Endothelial cell of umbilical vein (primary cell): ENCODE measurements around the gene RBM33. TPM values are rescaled to one million over a fixed set of nuclear protein-coding genes. Genes with fewer than 3 reads are reported as not detected.

ENCODE experiments used
- BruUV-seq: library from RNA; stranded (reverse); fragments of 400-500 nt; replicated peaks from 2 replicates; lab custom pipeline; 2021; lab: Mats Ljungman, UMichigan
- CTCF ChIA-PET: fragments of 300-600, 350-600 bp; sonication (Branson Sonifier 250); formaldehyde crosslinking; loops from one replicate; lab custom pipeline; 2021; ENCODE audit warnings: antibody characterized with exemption, inconsistent platforms; lab: Charles Lee
- POLR2A ChIA-PET: fragments of 300-600, 350-600 bp; sonication (Branson Sonifier 250); formaldehyde crosslinking; loops from one replicate; lab custom pipeline; 2021; ENCODE audit warnings: antibody characterized with exemption, inconsistent platforms; lab: Charles Lee
- DNase-seq: peaks from one replicate; pipeline ENCODE4 v3.0.0-alpha.2; 2011; ENCODE audit warnings: low read depth, low spot score
- FAIRE-seq: peaks from 2 replicates; lab custom pipeline; 2011; peaks lifted over from hg19 to GRCh38; lab: Jason Lieb, UNC
- H2AFZ ChIP-seq: 2 replicates; pipeline ENCODE4 v1.6.0; 2012; ENCODE audit warnings: low read depth, low read length, control low read depth, inconsistent platforms
- H3K27ac ChIP-seq: 2 replicates; pipeline ENCODE4 v1.5.1; 2011; ENCODE audit warnings: low read depth, mild to moderate bottlenecking, control low read depth, low read length, moderate library complexity; ENCODE audit not compliant: insufficient read depth
- H3K27me3 ChIP-seq, 2 experiments: 2 replicates each; pipeline versions ENCODE4 v1.6.0 to v1.6.1; 2011; ENCODE audit warnings: low read length in 2 of 2, mixed read lengths in 1 of 2; ENCODE audit not compliant: control insufficient read depth in 2 of 2, insufficient read depth in 2 of 2
- H3K36me3 ChIP-seq, 2 experiments: 2 replicates in 1 of 2; 3 replicates in 1 of 2; pipeline ENCODE4 v1.5.1; 2011; ENCODE audit warnings: low read length in 2 of 2, mild to moderate bottlenecking in 1 of 2, moderate library complexity in 1 of 2; ENCODE audit not compliant: control insufficient read depth in 2 of 2, insufficient read depth in 2 of 2; ENCODE audit errors: extremely low read depth in 1 of 2
- H3K4me1 ChIP-seq: 3 replicates; pipeline ENCODE4 v1.5.1; 2011; ENCODE audit warnings: mild to moderate bottlenecking, low read length; ENCODE audit not compliant: control insufficient read depth, insufficient read depth; ENCODE audit errors: extremely low read depth
- H3K4me2 ChIP-seq: 2 replicates; pipeline ENCODE4 v1.6.1; 2011; ENCODE audit warnings: low read length, control low read depth, mixed read lengths; ENCODE audit not compliant: insufficient read depth
- H3K4me3 ChIP-seq, 3 experiments: fragments of 200-600 bp in 1 of 3; sonication (generic), shearing (Covaris generic) in 1 of 3; replicated peaks in 1 of 3; 2 replicates each; pipeline ENCODE4 v1.5.1; 2011 to 2016; ENCODE audit warnings: control low read depth in 3 of 3, low read length in 3 of 3, mild to moderate bottlenecking in 2 of 3, inconsistent platforms in 1 of 3, low read depth in 1 of 3, moderate library complexity in 1 of 3; ENCODE audit not compliant: insufficient read depth in 1 of 3
- H3K79me2 ChIP-seq: 2 replicates; pipeline ENCODE4 v1.6.0; 2012; ENCODE audit warnings: low read length, inconsistent platforms; ENCODE audit not compliant: control insufficient read depth, insufficient read depth
- H3K9ac ChIP-seq: replicated peaks from 2 replicates; pipeline ENCODE3; 2011; ENCODE audit warnings: low read length, control low read depth; ENCODE audit not compliant: insufficient read depth; ENCODE audit errors: extremely low read depth
- H3K9me1 ChIP-seq: replicated peaks from 3 replicates; pipeline ENCODE4 v1.6.0; 2011; ENCODE audit warnings: mild to moderate bottlenecking, low read length; ENCODE audit not compliant: control insufficient read depth, insufficient read depth; ENCODE audit errors: extremely low read depth
- H3K9me3 ChIP-seq: replicated peaks from 2 replicates; pipeline ENCODE4 v1.5.1; 2012; ENCODE audit warnings: low read length, inconsistent platforms; ENCODE audit not compliant: control insufficient read depth, insufficient read depth
- H4K20me1 ChIP-seq: replicated peaks from 2 replicates; pipeline ENCODE3; 2011; ENCODE audit warnings: mild to moderate bottlenecking, low read length; ENCODE audit not compliant: control insufficient read depth, insufficient read depth; ENCODE audit errors: extremely low read depth
- EZH2 ChIP-seq: IDR thresholded peaks from 2 replicates; pipeline ENCODE4 v1.6.1; 2012; ENCODE audit warnings: borderline replicate concordance, low read depth, mild to moderate bottlenecking, moderate library complexity, low read length, inconsistent platforms; ENCODE audit not compliant: severe bottlenecking
- FOS ChIP-seq: IDR thresholded peaks from 2 replicates; pipeline ENCODE4 v1.6.1; 2011; ENCODE audit warnings: mild to moderate bottlenecking, low read length, moderate library complexity, borderline replicate concordance; ENCODE audit not compliant: insufficient read depth
- GATA2 ChIP-seq: IDR thresholded peaks from 2 replicates; pipeline ENCODE4 v1.7.0; 2011; ENCODE audit warnings: low read depth, mild to moderate bottlenecking, moderate library complexity, mixed read lengths, low read length; ENCODE audit not compliant: insufficient read length, insufficient read depth
- JUN ChIP-seq: IDR thresholded peaks from 2 replicates; pipeline ENCODE4 v1.6.1; 2011; ENCODE audit warnings: borderline replicate concordance, low read depth; ENCODE audit not compliant: insufficient read length, insufficient read depth
- POLR2AphosphoS5 ChIP-seq: IDR thresholded peaks from 2 replicates; pipeline ENCODE4 v1.6.1; 2012; ENCODE audit warnings: low read depth, mild to moderate bottlenecking, control low read depth, low read length, moderate library complexity; ENCODE audit not compliant: insufficient read depth
- dilution Hi-C: fragments of 300-500 bp; cut with MboI; formaldehyde crosslinking; loops from one replicate; pipeline ENCODE4 v1.15.0; 2019; ENCODE audit warnings: low sequenced_read_pairs; ENCODE audit not compliant: extremely low pct_ligation_motif_present
- intact Hi-C: fragments of 100-400 bp; cut with micrococcal nuclease; formaldehyde crosslinking; loops from one replicate; pipeline ENCODE4 v1.10.0; 2022
- polyA plus RNA-seq, 4 experiments: library from polyadenylated mRNA; depleted of rRNA in 3 of 4; stranded (reverse) in 3 of 4; unstranded in 1 of 4; fragments of >200 nt; gene quantifications; 2 replicates each; pipeline versions ENCODE4 v1.2.1 to v1.2.3, GENCODE V29; 2011 to 2012; ENCODE audit warnings: missing spikeins in 1 of 4
- total RNA-seq: library from RNA; stranded (reverse); gene quantifications from 2 replicates; pipeline ENCODE4 v1.2.3, GENCODE V29; 2021
- TF ChIP-seq, protein P1 (sequence below), 2 donors: IDR thresholded peaks; 1 replicate in 1 of 2; 2 replicates in 1 of 2; pipeline ENCODE4 v1.5.1; 2011; ENCODE audit warnings: low read length in 2 of 2, mild to moderate bottlenecking in 2 of 2, moderate library complexity in 2 of 2, control low read depth in 1 of 2, inconsistent platforms in 1 of 2, low read depth in 1 of 2; ENCODE audit not compliant: insufficient read depth in 1 of 2; ENCODE audit errors: extremely low read depth in 1 of 2

The RBM33 gene
- total and polyA plus RNA-seq, 2 donors (not counting 3 experiments of a cell fraction or from before 2014, with no cell fraction given), result 16.2 to 68.2 TPM

DNA sequence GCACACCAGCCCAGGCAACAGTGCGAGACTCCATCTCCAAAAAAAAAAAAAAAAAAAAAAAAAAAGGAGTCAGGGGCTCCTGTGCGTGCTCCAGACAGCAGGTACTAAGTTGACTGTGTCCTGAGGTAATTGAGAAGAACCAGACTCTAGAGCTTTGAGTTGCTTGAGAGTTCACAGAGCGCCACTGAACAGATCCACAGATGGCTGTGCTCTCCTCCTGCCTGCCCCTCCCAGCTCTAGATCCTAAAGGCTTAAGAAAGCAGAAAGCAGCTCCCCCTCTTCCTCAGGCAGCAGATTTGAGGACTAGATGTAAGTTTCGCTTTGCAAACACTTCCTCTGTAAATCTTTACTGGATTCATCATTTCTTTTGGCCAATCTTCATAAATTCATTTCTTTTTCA, 129.1 kb downstream of the RBM33 start:
- H4K20me1 ChIP-seq, result no peaks in the 10 kb centered on the region
- no peak overlapping the region for H3K9ac ChIP-seq
- no peaks in the 10 kb centered on the region for H3K79me2 ChIP-seq
- H3K4me1 ChIP-seq, result no peaks in the 10 kb centered on the region
- H3K9me1 ChIP-seq, result no peaks in the 10 kb centered on the region
- no peak for DNase-seq
- no TSS peak for BruUV-seq
- intact Hi-C loops, result no loop called here
- TF ChIP-seq GATA2 (no peak), EZH2 (no peak), JUN (no peak), POLR2AphosphoS5 (no peak), FOS (no peak)
- TF ChIP-seq, protein P1, sequence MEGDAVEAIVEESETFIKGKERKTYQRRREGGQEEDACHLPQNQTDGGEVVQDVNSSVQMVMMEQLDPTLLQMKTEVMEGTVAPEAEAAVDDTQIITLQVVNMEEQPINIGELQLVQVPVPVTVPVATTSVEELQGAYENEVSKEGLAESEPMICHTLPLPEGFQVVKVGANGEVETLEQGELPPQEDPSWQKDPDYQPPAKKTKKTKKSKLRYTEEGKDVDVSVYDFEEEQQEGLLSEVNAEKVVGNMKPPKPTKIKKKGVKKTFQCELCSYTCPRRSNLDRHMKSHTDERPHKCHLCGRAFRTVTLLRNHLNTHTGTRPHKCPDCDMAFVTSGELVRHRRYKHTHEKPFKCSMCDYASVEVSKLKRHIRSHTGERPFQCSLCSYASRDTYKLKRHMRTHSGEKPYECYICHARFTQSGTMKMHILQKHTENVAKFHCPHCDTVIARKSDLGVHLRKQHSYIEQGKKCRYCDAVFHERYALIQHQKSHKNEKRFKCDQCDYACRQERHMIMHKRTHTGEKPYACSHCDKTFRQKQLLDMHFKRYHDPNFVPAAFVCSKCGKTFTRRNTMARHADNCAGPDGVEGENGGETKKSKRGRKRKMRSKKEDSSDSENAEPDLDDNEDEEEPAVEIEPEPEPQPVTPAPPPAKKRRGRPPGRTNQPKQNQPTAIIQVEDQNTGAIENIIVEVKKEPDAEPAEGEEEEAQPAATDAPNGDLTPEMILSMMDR (IDR thresholded peaks at IDR 0.05; ENCODE audit: extremely low read depth in 1 of 2, insufficient read depth in 1 of 2, low read depth in 1 of 2, low read length in 2 of 2), result no peak
- H3K27ac ChIP-seq, result no peak overlapping the region
- H3K27me3 ChIP-seq, result no peaks in the 10 kb centered on the region
- H3K4me2 ChIP-seq, result no peak overlapping the region
- H2AFZ ChIP-seq, result no peak overlapping the region
- dilution Hi-C loops, result no loop called here
- CTCF ChIA-PET, result interaction anchor here (0.9 to 9.8 kb wide), 3 partner anchors 170 to 250 kb away, joined by 3 to 323 read pairs (median 4); no protein-coding TSS in a partner anchor
- no peaks in the 10 kb centered on the region for H3K9me3 ChIP-seq
- no peak overlapping the region for H3K4me3 ChIP-seq
- POLR2A ChIA-PET, result no interaction called here
- peaks cover 13 to 25% of the 10 kb centered on the region in 2 experiments for H3K36me3 ChIP-seq
- FAIRE-seq, result no peak
